ENCODE measurements around the gene NFATC2.

- TF ChIP-seq CTCF (IDR thresholded peaks at IDR 0.05; ENCODE audit: poor library complexity, severe bottlenecking) = no peak
- no peak for TF ChIP-seq SMC3 (conservative IDR thresholded peaks at IDR 0.05; ENCODE audit: poor library complexity)
- TF ChIP-seq EP300 (conservative IDR thresholded peaks at IDR 0.05; ENCODE audit: poor library complexity, severe bottlenecking) = no peak
- TF ChIP-seq RAD21 (conservative IDR thresholded peaks at IDR 0.05) = no peak
- no peak for TF ChIP-seq EZH2 (IDR thresholded peaks at IDR 0.05; ENCODE audit: borderline replicate concordance, insufficient read depth, low read length, poor library complexity, severe bottlenecking)
- no peak for TF ChIP-seq POLR2AphosphoS5 (IDR thresholded peaks at IDR 0.05)
- no peak for TF ChIP-seq TAF1 (IDR thresholded peaks at IDR 0.05; ENCODE audit: low read depth)
Measured at GRCh38 chr20:51526106-51526470, 16.4 kb downstream of the NFATC2 start.
